Effector CD8-positive, alpha-beta T cell (primary cell): ENCODE results near the gene MAGI2.

Experiments used
- DNase-seq: peaks from one replicate; lab custom pipeline; 2025; lab: John Stamatoyannopoulos, UW

Gene MAGI2

DNA sequence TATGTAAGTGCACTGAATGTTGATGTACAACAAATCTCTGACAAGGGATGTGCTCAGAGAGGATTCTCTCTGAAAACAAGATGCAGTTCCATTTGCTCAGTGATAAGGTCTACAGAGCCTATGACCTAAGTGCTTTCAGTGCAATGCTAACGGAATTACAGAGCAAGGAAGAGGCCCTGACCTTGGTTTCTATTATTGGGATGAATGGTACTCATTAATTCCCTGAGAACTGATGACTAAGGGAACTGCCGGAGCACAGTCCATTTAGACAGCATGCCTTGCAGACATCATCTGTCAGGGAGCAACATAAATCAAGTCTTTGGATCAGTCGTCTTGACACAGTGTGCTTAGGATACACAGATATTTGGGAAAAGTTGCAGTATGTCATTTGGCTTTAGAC lies 1314.1 kb downstream of the MAGI2 start:
- no peak for DNase-seq

DNA sequence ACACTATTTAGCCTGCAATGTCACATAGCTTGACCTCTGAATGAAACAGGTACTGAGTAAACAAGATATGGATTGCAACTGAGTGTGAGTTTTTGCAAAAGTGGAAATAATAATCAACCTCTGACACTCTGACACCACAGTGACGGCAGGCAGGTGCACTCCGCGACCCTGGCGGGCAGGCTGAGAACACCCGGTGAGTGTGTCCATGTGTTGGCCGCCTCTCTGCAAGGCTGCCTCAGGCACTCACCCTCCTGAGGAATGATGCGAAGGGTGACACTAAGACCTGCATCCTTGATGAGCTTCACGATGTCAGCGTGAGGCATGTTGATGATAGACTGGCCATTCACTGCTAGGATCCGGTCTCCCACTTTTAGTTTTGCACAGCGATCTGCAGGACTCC lies 1318.7 kb downstream of the MAGI2 start:
- DNase-seq: no peak

DNA sequence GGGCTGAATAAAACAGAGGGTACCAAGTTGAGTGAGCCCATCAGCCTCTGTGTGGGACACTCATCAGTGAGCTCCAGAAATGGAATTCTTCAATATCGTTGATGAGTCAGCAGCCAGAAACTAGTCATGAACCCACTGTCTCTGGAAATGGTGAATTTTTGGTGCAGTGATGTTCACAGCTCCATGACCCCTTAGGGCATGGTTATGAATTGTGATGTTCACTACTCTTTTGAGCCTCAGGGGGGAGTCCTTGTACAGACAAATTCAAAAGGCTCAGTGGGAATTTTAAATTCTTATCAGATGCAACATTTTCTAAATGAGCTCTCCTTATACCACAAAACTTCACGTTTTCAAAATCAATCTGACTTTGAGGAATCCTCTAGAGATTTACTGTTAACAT lies 1319.2 kb downstream of the MAGI2 start:
- DNase-seq: no peak

DNA sequence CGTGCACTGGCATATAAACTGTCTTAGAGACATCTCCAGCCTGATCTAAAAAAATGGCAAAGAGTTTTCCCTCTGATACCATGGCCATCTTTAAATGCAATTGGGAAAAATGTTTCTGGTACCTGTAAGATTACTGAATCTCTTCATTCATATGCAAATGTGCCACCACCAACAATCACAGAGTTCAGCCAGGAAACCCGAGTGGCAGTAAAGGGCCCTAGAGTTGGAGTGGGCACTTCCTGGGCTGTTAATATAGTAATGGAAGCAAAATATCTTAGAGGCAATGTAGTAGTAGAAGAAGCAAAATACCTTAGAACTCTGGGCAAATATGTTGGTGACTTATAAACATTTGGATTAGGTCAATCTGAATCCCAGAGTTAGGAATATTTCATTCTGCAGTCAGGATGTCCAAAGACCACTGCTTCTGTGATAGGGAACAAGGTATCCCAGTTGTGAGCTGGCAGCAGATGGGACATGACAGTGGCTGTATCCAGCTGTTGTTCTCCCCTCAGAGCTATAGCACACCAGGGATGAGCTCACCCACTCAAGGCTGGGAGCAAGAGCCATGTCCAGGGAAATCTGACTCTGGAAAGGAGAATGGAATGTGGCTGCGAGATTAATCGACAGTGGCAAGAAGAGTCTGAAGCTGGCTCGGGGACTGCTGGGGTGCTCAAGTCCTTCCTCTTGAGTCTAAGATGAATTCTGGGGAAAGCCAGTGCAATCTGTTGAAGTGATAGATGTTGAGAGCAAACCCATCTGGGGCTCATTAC lies 1322.8 kb downstream of the MAGI2 start:
- no peak for DNase-seq

DNA sequence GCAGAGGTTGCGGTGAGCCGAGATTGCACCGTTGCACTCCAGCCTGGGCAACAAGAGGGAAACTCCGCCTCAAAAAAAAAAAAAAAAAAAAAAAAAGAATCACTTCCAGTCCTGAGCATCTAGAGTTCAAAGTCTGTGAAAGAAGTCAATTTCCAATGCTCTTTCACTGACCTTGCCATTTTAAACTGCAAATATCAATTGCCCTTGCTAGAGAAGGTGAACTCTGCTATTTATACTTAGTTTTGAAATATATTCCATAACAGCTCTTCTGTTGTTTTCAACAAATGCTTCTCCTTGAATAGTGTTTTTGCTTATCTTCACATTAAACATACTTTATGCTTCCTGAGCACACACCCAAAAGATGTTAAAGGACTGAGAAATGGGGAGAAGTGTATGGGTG lies 1323.6 kb downstream of the MAGI2 start:
- DNase-seq: no peak

DNA sequence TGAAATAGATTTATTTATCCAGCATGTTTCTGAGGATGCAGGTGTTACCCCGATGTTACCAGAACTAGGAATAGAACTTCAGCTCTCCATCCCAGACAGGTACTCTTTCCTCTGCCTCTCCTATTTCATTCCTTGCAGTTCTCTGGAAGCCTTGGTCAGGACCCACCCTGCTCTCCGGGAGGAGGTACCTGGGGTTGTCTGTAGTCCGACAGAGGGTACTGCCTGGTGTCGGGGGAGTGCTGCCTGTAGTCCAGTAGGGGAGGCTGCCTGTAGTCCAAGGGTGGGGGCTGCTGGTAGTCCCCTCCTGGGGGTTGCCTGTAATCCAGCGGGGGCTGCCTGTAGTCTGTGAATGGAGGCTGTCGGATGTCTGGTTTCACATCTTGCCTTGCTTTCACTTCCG lies 1326.5 kb downstream of the MAGI2 start:
- no peak for DNase-seq

DNA sequence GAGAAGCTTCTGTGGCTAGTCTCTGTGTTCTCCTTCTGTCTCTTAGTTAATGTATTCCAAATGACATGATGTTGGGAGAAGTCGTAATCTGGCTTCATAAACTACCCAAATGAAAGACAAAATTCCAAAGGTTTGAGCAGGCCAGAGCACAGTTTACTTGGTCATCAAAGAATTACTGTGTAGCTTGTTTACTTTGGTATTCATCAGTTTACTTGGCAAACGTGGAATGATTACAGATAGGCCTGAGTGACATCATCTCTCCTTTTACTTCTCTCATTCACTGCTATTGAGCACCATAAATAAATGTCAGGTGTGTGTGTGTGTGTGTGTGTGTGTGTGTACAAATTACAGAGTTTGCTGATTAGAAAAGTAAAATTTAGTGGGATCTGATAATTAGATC lies 1327.6 kb downstream of the MAGI2 start:
- DNase-seq: no peak

DNA sequence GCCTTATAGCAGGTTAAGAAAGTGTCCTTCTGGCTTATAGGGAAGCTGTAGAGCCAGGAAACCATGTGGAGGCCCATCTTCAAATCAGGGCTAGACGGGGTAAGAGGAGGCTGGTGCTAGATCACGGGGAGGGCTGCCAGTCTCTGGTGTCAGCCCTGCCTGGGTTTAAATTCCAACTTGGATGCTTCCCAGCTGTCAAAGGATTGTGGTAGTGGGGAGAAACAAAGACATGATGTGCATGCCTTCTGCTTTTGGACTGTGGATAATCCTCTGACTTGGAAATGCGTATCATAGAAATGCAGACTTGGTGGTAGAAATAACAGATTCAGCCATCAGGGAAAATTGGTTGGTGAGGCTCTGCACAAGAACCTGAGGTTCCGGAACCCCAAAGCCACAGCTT lies 1329.3 kb downstream of the MAGI2 start:
- no peak for DNase-seq

DNA sequence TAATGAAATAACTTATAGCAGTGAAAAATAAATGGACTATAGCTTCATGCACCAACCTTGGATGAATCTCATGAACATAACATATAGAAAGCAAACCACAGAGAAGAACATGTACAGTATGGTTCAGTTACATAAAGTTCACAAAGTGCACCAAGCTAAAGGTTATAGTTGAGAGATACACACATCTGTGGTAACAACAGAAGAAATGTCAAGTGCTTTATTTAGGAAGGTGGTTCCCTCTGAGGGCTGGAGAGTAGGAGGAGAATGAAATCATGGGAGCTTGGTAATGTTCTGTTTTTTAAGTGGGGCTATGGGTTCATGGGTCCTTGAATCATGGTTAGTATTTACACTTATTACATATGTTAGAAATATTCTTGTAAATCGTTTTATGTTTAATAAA lies 1331.6 kb downstream of the MAGI2 start:
- no peak for DNase-seq

DNA sequence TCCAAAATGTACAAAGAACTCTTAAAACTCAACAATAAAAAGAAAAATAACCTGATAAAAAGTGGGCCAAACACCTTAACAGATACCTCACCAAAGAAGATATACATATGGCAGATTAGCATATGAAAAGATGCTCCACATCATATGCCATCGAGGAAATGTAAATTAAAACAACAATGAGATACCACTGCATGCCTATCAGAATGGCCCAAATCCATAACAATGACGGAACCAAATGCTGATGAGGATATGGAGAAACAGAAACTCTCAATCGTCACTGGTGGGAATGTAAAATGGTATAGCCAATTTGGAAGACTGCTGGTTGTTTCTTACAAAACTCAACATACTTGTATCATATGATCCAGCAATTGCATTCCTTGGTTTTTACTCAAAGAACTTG lies 1335.0 kb downstream of the MAGI2 start:
- DNase-seq: no peak

DNA sequence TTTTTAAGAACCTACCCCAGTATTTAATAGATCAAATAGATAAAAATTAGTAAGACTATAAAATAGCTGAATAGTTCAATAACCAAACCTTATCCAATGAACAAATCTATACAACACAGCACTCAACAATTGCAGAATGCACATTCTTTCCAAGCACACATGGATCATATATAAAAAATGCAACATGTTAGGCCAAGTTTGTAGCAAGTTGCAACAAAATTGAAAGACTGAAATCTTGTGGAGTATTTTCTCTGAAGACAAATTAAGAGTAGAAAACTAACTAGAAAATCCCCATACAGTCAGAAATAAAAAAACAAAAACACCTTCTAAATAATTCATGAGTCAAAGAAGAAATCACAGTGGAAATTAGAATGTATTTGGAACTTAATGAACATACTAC lies 1337.6 kb downstream of the MAGI2 start:
- no peak for DNase-seq

DNA sequence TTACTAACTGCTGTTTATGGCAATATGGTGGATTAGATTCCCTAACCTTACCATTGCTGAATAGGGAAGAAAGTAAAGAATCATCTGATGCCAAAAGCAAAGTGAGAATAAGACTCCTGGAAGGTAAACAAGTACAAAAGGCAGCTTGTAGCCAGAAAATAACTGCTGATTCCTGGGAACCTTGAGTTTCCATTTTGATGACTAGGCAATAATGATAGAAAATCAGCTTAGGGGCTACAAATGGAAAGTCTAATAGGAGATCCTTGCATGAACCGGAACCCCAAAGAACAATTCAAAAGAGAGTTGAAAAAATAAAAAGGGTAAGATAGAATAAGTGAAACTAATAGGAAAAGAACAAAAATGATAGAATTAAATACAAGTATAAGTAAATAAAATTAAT lies 1338.5 kb downstream of the MAGI2 start:
- no peak for DNase-seq

DNA sequence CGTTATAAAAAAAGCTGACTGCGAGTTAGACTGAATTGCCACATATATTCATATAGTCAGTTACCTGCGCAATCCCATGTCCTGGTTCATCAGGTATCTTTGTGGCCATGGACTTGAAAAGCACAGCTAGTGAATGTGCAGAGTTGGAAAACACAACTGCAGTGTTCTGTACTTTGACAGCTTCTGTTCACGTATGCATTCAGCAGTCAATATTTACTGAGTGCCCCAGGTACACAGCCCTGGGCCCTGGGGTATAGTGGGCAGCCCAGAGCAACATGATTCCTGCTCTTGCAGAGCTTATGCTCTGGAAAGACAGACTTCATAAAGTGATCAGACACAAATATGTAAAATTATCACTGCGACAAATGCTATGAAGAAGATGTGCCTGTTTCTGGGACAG lies 1341.0 kb downstream of the MAGI2 start:
- no peak for DNase-seq

DNA sequence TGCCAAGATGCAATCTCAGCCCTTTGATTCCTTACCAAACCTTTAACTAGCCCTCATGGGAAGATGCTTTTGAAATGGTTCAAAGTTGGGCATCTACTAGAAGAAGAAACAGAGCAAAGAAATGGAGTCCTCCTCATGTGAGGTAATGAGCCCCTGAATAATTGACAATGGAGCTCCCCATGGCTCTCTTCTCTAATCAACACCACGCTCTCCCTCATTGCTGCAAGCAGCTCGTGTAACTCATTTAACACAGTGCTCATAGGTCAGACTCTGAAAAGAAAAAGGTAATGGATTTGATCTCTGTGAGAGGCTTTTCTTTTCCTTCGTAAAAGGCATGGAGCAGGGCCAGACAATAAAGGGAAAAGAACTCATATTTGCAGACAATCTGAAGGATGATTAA lies 1342.1 kb downstream of the MAGI2 start:
- DNase-seq: no peak

DNA sequence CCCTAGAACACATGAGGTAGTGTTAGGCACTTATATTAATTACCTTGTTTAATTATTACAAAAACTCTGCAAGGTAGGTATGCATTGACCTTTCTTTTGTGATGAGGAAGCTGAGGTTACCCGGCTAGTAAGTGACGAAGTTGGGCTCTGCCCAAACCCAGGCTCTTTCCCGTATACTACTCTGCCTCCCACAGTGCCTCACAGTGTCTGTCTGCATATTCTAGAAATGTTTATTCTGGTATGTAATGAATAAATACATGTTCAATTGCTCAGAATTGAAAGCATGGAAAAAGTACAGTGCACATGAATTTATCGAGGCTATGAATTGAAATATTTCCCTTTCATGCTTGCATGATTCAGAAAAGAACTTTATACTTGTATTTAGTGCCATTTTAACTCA lies 1350.0 kb downstream of the MAGI2 start:
- no peak for DNase-seq

DNA sequence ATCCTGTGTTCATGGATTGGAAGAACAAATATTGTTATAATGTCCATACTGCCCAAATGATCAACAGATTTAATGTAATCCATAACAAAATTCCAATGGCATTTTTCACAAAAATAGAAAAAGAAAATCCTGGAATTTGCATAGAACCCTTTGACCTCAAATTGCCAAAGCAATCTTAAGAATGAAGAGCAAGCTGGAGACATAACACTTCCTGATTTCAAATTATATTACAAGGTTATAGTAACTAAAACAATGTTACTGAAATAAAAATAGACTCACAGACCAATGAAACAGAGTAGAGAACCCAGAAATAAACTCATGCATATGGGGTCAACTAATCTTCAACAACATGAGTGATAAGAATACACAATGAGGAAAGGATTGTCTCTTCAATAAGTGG lies 1352.4 kb downstream of the MAGI2 start:
- DNase-seq: no peak

DNA sequence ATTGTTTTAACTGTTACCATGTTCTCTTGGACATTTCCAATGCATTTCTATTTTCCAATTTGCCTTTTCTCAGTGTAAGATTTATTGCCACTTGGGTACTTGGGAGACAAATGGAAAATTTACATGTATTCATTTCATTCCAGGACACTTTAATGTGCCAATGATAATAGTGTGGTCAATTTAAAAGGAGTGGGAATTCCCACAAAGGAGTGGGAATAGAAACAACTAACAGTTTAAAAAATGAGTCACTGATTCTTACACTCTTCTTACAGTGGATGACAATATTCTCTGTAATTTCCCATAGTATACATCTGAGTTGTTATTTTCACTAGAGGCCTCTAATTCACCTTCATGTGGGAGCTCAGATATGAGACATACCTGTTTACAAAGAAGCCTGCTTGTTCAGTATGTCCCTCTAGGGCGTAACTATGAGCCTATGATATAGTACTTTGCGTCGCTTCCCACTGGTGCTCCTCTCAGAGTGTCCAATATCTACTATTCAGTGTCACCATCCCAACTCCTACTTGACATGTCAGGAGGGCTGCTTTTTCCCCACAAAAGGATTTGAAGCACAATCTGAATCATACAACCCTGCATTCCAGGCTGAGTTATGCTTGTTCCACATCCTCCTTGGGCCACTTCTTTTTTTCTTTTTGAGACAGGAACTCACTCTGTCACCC lies 1353.6 kb downstream of the MAGI2 start:
- no peak for DNase-seq

DNA sequence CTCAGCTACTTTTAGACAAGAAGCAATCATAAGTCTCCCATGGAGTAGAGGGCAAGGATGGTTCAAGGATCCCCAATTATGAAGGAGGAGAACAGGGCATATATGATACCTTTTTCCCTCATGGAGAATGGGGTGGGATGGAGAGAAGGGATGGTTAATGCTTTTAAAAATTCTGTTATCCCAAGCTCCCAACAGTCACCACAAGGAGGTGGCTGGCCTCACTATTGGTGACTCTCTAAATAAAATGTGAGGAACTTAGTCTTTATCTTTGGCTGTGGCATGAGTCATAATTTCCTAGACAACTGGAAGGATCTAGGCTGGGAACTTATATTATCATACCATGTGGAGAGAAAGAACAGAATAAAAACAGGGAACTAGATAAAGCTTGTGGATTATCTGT lies 1357.9 kb downstream of the MAGI2 start:
- no peak for DNase-seq

DNA sequence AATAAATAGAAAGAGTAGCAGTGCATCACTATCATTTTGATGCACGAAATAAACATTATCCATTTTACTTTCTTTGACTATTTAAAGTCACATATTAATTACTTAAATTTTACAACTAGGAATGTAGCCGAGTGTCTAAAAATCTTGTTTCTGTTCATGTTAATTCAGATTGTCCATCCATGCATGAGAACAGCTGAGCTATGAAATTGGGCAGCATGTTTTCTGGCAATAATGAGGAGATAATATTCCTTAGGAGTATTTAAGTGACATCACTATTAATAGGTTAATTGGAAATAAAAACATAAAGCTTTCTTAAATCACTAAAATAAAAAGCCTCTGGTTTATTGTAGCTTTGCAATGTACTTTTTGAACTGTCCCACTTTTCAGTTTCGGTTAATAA lies 1361.1 kb downstream of the MAGI2 start:
- DNase-seq: no peak

DNA sequence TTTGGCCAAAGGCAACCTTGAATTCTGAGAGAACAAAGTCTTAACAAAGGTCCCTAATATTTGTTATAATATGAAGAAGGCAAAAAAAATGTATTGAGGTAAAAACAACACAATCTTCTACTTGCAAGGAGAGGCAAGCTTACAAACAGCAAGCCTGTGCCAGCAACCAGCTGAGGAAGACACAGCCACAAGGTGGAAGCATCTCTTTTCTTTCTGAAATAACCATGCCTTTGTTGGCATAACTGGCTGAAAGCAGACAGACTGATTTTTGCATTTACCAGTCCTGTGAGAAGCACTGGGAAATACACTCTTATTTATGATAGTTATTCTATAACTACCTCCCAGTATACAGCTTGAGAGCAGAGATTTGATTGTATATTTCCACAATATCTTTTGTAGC lies 1362.9 kb downstream of the MAGI2 start:
- DNase-seq: no peak

DNA sequence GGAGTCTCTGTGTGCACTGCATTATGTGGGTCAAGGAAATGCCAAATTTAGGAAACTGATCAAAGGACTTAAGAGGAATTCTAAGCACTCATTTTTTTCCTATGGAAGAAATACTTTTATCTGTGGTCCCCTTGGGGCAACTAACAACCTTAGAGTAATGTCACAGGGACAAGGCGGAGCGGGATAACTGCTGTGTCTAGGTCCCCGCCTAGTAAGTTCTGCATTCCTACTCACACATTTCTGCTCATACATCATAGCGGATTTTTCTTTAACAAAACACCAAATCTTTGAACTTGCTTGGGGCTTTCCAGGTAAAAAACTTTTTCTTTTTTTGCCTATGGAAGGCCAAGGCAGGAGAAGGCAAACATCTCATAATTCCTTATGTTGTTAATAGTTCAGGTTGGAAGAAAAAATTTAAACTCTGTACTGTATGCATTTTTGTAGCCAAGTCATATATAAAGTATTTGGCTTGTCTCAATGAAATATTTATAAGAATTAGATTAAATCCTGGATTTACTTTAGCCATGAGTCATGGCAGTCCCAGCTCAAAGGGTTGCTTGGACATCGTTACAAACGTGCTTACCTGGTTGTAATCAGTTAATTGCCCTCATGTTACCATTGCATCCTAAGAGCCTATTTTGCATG lies 1369.9 kb downstream of the MAGI2 start:
- DNase-seq: no peak

DNA sequence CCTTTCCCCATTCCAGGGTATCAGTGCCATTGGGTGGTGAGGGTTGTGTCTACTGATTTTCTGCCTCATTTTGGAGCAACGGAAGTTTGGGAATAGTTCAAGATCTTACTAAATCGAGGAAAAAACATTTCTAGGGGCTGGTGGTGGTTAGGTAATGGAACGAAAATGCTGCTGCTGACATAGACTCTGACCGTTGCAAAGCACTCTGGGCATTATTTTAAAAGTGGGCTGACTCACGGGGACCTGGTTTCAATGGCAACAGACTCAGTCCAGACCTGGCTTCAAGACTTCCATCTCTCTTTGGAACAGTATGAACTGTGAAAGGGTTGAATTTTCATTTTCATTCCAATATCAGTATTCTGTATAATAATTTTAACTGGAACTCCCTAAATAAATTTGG lies 1370.9 kb downstream of the MAGI2 start:
- DNase-seq: no peak

DNA sequence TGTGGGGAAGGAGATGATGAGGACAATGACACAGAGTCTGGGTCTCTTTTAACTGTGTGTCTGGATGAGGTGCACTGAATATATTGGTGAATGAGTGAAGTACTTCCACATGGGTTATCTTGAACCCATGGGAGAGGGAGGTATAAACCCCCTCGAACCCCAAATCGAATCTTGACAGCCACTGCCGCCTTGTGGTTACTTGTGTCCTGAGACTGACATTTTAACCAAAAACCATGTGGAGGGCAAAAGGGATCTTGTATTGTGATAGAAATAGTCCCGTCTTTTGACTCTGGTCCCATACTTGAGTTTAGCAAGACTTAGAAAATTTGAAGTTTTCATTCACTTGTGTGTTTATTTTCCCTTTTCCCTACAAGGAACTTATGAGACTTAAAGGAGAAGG lies 1371.6 kb downstream of the MAGI2 start:
- no peak for DNase-seq
